ENCODE data around the gene DIP2C.

DNA sequence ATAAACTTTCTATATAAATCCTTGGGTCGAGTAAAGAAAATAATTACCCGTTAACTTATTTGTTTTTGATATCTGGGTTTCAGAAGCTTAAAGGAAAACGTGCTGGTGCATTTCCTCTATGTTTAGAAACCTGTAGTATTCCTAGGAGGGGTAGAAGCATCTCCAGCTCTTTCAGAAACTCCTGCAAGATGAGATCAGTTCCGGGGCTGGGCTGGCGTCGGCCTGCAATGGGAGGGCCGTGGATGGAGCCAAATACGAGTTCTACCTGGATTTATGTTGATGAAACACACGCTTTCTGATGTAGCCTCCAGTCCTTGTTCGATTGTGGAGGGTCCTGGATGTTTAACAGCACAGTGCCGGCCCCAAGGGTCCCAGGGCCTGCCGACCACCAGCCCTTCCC is 35.8 kb upstream of the DIP2C start:
- TF ChIP-seq, protein P1, sequence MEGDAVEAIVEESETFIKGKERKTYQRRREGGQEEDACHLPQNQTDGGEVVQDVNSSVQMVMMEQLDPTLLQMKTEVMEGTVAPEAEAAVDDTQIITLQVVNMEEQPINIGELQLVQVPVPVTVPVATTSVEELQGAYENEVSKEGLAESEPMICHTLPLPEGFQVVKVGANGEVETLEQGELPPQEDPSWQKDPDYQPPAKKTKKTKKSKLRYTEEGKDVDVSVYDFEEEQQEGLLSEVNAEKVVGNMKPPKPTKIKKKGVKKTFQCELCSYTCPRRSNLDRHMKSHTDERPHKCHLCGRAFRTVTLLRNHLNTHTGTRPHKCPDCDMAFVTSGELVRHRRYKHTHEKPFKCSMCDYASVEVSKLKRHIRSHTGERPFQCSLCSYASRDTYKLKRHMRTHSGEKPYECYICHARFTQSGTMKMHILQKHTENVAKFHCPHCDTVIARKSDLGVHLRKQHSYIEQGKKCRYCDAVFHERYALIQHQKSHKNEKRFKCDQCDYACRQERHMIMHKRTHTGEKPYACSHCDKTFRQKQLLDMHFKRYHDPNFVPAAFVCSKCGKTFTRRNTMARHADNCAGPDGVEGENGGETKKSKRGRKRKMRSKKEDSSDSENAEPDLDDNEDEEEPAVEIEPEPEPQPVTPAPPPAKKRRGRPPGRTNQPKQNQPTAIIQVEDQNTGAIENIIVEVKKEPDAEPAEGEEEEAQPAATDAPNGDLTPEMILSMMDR (IDR thresholded peaks at IDR 0.05) = no peak
- no peak for TF ChIP-seq EZH2 (IDR thresholded peaks at IDR 0.05)
- no peak for TF ChIP-seq EZH2phosphoT487 (IDR thresholded peaks at IDR 0.05)

Measured in neural progenitor cell (in vitro differentiated cells).